K562 (cell line): ENCODE data around the gene DMXL1. TPM values are rescaled to one million over a fixed set of nuclear protein-coding genes. Genes with fewer than 3 reads are reported as not detected.

Source experiments
- CBX3 ChIP-seq, 2 experiments: IDR thresholded peaks; 1 replicate in 1 of 2; 2 replicates in 1 of 2; pipeline ENCODE4 v1.6.1; 2012; ENCODE audit warnings: inconsistent platforms in 2 of 2, low read length in 2 of 2, borderline replicate concordance in 1 of 2, control low read depth in 1 of 2
- E2F4 ChIP-seq: sonication (generic); formaldehyde crosslinking; IDR thresholded peaks from 2 replicates; pipeline ENCODE4 v1.8.0; 2022; ENCODE audit warnings: mild to moderate bottlenecking, low read depth, missing genetic modification reagents
- ELF1 ChIP-seq: fragments of 200-800 bp; sonication (Bioruptor generic); IDR thresholded peaks from 2 replicates; pipeline ENCODE4 v1.6.1; 2016; ENCODE audit warnings: missing genetic modification characterization, missing compliant biosample characterization
- ESRRA ChIP-seq: fragments of 450-650 bp; IDR thresholded peaks from 2 replicates; pipeline ENCODE4 v1.6.1; 2014; ENCODE audit warnings: low read depth, mild to moderate bottlenecking, moderate library complexity, borderline replicate concordance
- FOXP4 ChIP-seq: sonication (generic); formaldehyde crosslinking; IDR thresholded peaks from 2 replicates; pipeline ENCODE4 v1.8.0; 2022; ENCODE audit warnings: mild to moderate bottlenecking, missing genetic modification reagents, borderline replicate concordance
- HMBOX1 ChIP-seq: sonication (generic); IDR thresholded peaks from 2 replicates; pipeline ENCODE4 v1.6.1; 2016
- PCBP2 ChIP-seq: fragments of 200-400 bp; formaldehyde crosslinking; IDR thresholded peaks from 2 replicates; pipeline ENCODE4 v1.6.1; 2018; ENCODE audit warnings: low read length, low read depth, mild to moderate bottlenecking, moderate library complexity; ENCODE audit not compliant: poor library complexity, severe bottlenecking
- PTTG1 ChIP-seq: fragments of 450-650 bp; IDR thresholded peaks from 2 replicates; pipeline ENCODE4 v1.6.1; 2016; ENCODE audit warnings: low read depth, mild to moderate bottlenecking, missing genetic modification characterization, missing compliant biosample characterization
- RERE ChIP-seq: sonication (generic); formaldehyde crosslinking; IDR thresholded peaks from 2 replicates; pipeline ENCODE4 v1.8.0; 2023; ENCODE audit warnings: missing genetic modification reagents, mild to moderate bottlenecking, borderline replicate concordance
- SMC3 ChIP-seq: conservative IDR thresholded peaks from 2 replicates; pipeline ENCODE4 v1.6.1; 2011; ENCODE audit warnings: low read depth, low read length, improper control_type of control experiment; ENCODE audit not compliant: insufficient read depth
- SNRNP70 ChIP-seq: fragments of 200-400 bp; formaldehyde crosslinking; optimal IDR thresholded peaks from 2 replicates; pipeline ENCODE3; 2017; ENCODE audit warnings: low read depth, low read length
- TBP ChIP-seq: optimal IDR thresholded peaks from 2 replicates; pipeline ENCODE3; 2011; ENCODE audit warnings: low read depth, low read length, improper control_type of control experiment
- polyA plus RNA-seq, 8 experiments: library from polyadenylated mRNA; depleted of rRNA in 4 of 8; stranded (reverse) in 5 of 8; unstranded in 3 of 8; fragments of >200 nt; fragmentation: Nextera tagmentation in 2 of 8; fragmentation: Illumina TruSeq in 1 of 8; extraction: Ambion mirVana in 2 of 8; extraction: Trizol in 1 of 8; gene quantifications; 2 replicates each; pipeline versions ENCODE4 v1.2.1 to v1.2.3, GENCODE V29; 2011 to 2014; ENCODE audit warnings: inconsistent platforms in 1 of 8, missing spikeins in 1 of 8
- total RNA-seq, 7 experiments: library from RNA; depleted of rRNA in 6 of 7; stranded (reverse); fragments of >200 nt in 6 of 7; fragmentation: Illumina TruSeq in 2 of 7; extraction: Trizol in 2 of 7; gene quantifications; 2 replicates each; pipeline versions ENCODE4 v1.2.1 to v1.2.3, GENCODE V29; 2011 to 2021; ENCODE audit warnings: low replicate concordance in 1 of 7
- TF ChIP-seq, protein P1 (sequence below), 2 experiments: fragments of 450-650 bp in 1 of 2; sonication (generic) in 1 of 2; formaldehyde crosslinking; conservative IDR thresholded peaks; 2 replicates each; pipeline versions ENCODE4 v1.4.0 to v1.8.1; 2020 to 2022; ENCODE audit warnings: mild to moderate bottlenecking in 1 of 2, missing genetic modification reagents in 1 of 2
- TF ChIP-seq, protein P2 (sequence below), 3 experiments: IDR thresholded peaks in 2 of 3; conservative IDR thresholded peaks in 1 of 3; 2 replicates each; pipeline ENCODE4 v1.5.1; 2011 to 2012; ENCODE audit warnings: low read length in 3 of 3, mild to moderate bottlenecking in 3 of 3, control low read depth in 2 of 3, improper control_type of control experiment in 1 of 3, inconsistent platforms in 1 of 3, low read depth in 1 of 3, mixed read lengths in 1 of 3, moderate library complexity in 1 of 3; ENCODE audit not compliant: insufficient read depth in 2 of 3

The DMXL1 gene
- total and polyA plus RNA-seq, 9 of the 15 experiments (the other 6 are each of a cell fraction or from before 2014, with no cell fraction given), result 8.3 to 40.3 (median 30.6) TPM

DNA sequence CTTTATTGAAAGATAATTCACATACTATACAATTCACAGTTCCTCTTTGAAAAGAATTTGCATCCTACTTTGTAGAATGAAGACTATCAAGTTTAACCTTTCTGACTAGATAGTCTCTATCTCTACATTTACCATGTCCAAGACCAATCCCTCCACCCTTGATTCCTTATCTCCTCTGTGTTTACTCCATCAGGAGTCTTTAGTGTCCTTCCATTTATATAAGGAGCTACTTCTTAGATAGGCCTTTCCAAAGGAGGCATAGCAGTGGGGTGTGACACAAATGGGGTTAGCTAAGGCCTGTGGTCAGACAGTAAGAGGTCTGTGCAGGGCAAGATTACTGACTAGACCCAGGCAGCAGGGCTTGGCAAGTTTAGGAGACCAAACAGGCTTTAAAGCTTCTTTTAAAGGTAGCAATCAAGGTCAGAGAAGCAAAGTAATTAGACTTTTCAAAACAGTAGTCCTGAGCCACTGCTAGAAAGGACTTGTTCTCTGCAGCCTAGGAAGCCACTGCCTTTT, 11.1 kb upstream of the DMXL1 start (continued):
- TF ChIP-seq E2F4 (CRISPR knock-in tag), result no peak
- no peak for TF ChIP-seq RERE
- no peak for TF ChIP-seq TBP
- TF ChIP-seq HMBOX1, result peak; percentile 98
- no peak for TF ChIP-seq PTTG1 (tag)
- no peak for TF ChIP-seq ELF1 (tag)
- TF ChIP-seq SMC3, result no peak
- TF ChIP-seq ESRRA, result peak; percentile 77
- no peak for TF ChIP-seq PCBP2
- TF ChIP-seq, protein P1, sequence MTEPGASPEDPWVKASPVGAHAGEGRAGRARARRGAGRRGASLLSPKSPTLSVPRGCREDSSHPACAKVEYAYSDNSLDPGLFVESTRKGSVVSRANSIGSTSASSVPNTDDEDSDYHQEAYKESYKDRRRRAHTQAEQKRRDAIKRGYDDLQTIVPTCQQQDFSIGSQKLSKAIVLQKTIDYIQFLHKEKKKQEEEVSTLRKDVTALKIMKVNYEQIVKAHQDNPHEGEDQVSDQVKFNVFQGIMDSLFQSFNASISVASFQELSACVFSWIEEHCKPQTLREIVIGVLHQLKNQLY (CRISPR knock-in tag; conservative IDR thresholded peaks at IDR 0.05), result no peak
- TF ChIP-seq FOXP4, result no peak
- TF ChIP-seq CBX3 (IDR thresholded peaks at IDR 0.05; ENCODE audit: borderline replicate concordance in 1 of 2, low read length in 2 of 2), result no peak
- TF ChIP-seq, protein P2, sequence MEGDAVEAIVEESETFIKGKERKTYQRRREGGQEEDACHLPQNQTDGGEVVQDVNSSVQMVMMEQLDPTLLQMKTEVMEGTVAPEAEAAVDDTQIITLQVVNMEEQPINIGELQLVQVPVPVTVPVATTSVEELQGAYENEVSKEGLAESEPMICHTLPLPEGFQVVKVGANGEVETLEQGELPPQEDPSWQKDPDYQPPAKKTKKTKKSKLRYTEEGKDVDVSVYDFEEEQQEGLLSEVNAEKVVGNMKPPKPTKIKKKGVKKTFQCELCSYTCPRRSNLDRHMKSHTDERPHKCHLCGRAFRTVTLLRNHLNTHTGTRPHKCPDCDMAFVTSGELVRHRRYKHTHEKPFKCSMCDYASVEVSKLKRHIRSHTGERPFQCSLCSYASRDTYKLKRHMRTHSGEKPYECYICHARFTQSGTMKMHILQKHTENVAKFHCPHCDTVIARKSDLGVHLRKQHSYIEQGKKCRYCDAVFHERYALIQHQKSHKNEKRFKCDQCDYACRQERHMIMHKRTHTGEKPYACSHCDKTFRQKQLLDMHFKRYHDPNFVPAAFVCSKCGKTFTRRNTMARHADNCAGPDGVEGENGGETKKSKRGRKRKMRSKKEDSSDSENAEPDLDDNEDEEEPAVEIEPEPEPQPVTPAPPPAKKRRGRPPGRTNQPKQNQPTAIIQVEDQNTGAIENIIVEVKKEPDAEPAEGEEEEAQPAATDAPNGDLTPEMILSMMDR (IDR thresholded peaks at IDR 0.05 in 2 of 3, conservative IDR thresholded peaks at IDR 0.05 in 1 of 3; ENCODE audit: insufficient read depth in 2 of 3, low read depth in 1 of 3, low read length in 3 of 3), result no peak
- no peak for TF ChIP-seq SNRNP70
